ENCODE data around the gene PDCD1LG2.

The PDCD1LG2 gene

DNA sequence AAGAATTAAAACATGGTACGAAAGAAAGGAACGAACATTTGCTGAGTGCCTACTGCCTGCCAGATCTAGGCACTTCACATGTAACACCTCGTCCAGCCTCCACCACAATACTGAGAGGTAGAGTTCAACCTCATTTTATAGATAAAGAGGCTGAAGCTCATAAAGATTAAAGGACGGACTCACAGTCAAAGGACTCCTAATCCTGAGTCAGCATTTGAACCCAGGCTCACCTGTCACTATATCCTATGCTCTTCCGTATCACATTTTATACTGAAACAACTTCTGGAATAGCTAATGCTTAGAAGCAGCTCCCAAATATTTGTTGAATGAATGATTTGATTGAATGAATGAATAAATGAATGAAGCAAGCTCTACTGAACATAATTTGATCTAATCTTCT is 22.5 kb downstream of the PDCD1LG2 start:
- DNase-seq: no peak

DNA sequence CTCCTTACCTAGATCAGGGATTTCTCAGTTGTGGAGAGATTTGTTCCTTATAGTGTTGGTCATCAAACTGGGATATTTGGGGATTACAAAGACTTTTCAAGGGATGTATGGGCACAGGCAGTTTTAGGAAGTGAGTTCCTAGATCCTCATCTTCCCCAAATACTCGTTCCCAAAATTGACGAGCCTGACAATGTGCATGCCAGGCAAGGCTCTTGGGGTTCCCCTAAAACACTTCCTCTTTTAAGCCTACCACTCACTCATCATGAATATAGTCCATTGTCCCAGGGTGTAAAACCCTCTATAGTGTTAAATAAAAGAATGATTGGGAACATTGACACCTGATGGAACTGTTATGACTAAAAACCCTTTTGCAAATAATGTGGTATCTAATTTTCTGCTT is 26.4 kb downstream of the PDCD1LG2 start:
- DNase-seq: peak; percentile 55

DNA sequence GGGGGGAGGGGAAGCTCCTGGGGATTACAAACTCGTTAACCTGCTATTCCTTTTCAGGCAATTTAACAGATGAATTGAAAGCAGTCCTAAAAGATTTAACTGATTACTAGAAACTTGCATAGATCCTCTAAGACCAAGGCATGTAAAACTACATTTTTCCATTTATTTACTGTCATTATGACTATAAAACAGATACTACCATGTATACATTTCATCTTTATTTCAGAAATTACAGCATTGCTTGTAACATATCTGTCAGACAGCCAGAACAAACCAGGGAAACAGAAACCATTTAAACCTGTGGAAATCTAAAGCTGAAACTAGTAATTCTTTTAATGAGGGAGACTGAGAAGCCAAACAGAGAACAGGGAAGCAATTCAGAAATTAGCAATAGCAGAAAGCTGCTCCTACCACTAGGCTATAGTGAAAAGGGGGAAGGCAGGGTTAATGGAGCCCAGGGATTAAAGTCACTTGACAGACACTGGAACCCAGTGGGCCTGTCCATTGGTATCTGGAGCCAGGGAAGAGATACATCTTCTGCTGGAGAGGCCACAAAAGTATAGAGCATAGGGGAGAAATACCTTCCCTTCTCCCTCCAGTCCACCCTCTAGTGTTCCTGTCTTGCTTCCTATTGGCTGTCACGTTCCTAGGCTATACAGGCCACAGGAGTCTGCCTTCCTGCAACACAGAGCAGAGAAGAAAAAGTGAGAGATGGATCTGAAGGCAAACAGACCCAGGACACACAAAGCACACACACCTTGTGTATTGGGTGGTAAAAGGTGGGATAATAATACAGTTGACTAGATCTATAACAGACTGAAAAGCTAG is 33.8 kb downstream of the PDCD1LG2 start:
- DNase-seq: no peak

DNA sequence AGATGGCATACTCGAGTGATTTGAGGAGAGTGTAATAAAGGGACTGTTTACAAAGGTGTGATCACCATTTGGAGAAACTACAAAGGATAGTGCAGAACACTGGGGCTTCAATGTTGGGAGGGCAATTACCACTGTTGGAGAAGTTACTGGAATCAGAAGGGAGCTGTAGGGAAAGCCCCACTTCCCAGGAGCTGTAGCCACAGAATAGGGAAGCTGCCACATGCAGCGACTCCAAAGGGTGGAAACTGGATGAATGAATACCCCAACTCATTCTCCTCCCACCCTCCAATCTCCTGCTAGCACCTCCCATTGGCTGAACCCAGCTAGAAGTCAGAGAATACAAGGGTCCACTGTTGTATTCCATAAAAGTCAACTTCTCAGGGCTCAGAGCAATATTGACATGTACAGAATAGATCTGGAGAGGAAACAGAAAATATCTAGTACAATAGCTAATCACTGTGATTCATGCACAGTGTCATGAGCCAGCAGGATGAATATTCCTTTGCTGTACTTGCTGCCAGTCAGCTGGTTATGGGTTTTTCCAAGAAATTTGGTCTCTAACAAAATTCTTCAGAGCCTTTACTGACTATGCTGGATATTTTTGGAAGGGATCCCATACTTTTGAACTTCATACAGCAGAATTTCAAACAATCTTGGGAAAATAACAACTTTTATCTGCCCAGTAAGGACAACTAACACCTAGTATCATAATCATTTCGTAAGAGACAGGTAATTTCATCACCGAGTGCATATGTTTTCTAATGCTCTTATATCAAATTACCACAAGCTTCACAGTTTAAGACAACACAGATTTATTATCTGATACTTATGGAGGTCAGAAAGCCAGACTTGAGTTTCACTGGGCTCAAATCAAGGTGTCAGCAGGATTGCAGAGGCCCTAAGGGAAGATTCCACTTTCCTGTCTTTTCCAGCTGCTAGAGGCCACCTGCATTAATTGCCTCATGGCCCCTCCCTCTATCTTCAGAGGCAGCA is 39.6 kb downstream of the PDCD1LG2 start:
- no peak for DNase-seq

DNA sequence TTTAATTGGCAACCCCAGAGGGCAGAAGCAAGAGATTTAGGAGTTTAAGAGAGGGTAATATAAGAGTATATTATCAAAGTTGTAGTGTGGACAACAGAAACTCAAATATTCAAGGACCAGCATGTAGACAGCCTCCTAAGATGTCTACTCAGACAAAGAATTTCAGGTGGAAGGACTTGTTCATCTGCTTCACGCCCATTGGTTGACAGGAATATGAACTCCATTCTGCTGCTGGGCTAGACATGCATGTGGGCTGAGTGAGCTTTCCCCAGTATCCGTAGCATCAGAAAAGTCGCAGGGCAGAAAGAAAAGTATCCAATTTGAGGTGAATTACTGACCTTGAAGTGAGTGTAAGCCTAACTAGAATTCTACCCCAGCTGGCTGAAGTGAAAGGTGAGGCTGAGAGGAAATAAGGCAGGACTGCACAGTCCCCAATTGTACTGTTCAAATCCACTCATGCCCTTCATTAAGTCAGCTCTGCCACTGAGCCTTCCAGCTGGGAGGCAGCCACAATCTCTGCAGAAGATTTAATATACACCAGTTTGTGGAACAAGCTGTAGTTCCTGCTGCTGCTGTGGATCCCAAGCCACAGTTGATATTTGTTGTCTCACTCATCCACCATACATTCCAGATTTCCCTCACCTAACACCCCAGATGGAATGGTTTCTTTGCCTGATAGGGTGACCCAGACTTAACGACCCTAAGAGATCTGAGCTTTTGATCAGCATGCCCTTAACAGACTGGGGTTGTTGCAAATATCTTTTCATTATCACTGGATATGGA is 41.2 kb downstream of the PDCD1LG2 start:
- no peak for DNase-seq

DNA sequence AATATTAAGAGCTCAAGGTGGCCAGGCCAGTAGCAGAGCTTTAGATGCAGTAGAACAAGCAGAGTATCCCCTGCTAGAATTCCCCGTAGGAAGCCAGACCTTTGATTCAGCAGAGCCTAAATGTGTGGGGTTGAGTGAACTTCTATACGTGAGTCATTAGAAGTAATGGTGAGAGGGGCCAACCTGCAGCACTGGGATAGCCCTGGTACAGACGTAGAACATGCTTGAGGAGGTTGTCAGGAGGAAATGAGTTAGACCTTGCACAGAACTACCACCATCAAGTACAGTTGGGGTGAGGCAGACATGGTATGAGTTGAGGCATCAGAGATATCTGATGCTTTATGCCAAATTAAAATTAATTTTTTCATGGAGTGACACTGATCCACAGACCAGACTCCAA is 42.0 kb downstream of the PDCD1LG2 start:
- DNase-seq: no peak

DNA sequence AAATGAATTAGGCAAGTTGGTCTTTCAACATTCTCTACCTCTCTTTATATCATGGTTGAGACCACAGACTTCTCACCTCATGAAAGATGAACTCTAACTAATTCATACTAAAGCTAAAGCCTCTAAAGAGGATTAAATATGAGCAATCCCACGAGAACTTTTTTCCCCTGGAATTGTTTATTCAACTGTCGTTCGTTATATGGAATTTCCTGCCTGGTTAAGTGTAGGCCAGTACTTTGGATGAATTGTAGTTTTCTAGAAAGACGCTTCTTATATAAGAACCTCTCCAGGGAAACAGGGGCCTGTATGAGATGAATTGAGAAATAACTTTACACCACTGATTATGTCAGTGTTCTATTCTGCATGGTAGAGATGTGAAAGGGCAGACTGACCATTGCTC is 42.9 kb downstream of the PDCD1LG2 start:
- DNase-seq: no peak

DNA sequence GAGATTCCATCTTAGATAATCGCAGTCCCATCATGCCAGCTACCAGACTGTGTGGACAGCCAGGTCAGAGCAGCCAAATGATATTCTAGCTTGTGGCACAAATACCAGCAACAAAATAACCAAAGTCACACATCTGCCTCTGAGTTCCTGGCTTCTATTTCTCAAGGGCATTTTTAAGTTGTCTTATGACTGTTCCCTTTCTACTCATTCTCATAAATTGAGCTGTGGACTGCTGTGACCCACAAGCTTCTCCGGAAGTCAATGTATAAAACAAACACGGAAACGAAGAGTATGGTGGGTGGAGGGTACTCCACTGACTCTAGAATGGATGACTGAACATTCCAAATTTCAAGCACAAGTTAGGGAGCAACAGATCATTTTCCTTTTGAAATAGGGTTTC is 43.9 kb downstream of the PDCD1LG2 start:
- DNase-seq: no peak

DNA sequence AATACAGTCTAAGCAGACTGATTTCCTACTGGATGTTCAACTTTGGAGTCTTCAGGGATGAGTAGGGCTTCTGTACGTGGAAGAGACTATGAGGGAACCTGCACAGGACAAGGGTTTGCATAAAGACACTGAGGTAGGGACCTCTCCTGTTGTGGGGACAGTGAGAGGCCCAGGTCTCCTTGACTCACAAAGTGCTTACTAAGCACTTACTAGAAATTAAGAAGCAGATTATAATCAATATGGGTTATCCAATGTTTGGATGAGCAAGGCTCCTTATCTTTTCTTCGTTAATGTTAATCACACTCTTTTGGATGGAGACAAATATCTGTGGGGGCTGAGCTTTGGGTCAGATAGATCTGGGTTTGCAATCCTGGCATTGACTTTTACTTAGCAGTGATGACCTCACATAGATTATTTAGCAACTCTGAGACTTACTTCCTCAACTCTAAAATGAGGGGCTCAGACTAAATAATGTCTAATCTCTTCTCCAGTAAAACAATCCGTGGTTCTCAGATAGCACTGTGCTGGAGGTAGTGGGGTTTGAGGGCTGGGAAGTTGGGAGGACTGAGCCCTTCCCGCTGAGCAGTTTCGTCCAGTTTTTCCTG is 45.9 kb downstream of the PDCD1LG2 start:
- DNase-seq: peak; percentile 54

DNA sequence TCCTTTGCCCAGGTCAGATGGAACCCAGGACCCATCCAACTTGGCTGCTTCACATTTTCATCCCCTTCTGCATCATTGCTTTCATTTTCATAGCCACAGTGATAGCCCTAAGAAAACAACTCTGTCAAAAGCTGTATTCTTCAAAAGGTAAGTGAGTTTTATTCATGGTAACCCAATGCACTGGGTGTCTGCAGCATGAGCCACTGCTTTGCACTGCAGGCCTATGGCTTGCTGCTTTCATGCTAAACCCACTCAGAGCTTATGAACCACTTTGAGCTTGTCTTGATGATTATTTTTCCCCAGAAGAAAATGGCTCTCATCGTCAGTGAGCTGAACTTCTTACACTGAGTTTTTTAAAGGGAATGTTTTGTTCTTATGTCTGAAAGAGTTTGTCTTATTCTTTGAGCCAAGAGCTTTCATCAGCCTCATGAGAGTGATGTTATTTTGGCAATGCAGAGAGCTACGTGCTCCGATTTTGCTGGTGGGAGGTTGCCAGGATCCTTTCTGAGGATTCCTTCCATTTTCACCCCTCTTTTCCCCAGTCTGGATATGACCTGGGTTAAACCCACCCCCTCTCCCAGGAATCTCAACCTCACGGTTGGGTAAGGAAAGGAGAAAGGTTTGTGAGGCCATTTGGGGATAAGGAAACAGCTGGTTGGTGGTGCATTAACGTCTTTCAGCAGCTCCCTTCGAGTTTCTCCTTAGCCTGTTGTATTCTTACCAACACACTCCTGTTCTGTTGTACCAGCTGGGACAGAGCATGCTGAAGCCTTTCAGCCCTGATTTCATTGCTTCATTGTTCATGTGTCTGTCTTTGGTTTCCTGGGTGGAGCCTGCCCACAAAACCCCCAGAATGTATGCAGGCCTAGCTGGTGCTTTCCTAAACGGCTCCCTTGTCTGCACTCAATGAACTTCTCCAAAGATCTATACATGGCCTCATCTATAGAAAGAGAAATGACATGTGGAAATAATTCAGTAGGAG is 47.6 kb downstream of the PDCD1LG2 start:
- peak; percentile 96 for DNase-seq

DNA sequence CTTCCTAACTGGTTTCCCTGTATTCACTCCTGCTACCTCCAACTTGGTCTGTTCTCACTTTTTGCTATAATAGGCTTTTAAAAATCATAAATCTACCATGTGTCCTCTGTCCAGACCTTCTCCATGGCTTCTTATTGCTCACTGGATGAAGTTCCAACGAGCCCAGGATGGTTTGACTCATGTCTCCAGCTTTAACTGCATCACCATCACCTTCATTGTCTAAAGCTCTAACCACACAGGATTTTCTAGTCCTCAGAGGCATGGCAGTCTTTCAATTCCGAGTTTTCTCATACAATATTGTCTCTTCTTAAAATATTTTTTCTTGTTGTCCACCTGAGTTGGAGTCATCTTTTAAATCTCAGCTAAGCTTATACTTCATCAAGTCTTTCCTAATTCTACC is 49.3 kb downstream of the PDCD1LG2 start:
- no peak for DNase-seq

DNA sequence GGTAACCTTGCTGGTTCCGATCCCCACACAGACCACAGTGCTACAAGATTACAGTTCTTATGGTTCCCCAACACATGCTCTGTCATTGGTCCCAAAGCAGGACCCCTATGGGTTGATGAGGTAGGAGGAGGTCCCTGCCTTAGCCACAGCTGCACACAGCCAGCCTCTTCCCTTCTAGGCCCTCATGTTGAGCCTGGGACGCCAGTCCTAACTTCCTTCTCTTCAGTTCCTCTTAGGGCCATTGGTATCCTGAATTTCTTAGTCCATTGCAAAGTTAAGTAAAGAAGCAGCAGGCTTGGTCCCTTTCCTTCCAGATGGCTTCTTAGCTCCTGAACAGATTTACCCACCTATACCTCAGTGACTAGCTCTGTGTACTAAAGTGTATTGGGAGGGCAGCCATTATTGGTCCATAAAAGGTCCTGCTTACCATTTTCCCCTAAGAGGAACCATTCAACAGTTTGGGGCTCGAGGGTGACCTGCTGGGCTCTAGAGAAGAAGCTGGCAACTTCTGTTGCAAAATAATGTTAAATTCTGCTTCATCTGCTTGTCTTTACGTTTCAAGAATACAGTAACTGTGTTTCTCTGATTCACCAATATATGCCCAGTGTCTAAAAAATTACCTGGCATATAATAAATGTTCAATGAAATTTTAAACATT is 50.2 kb downstream of the PDCD1LG2 start:
- DNase-seq: peak; percentile 49

DNA sequence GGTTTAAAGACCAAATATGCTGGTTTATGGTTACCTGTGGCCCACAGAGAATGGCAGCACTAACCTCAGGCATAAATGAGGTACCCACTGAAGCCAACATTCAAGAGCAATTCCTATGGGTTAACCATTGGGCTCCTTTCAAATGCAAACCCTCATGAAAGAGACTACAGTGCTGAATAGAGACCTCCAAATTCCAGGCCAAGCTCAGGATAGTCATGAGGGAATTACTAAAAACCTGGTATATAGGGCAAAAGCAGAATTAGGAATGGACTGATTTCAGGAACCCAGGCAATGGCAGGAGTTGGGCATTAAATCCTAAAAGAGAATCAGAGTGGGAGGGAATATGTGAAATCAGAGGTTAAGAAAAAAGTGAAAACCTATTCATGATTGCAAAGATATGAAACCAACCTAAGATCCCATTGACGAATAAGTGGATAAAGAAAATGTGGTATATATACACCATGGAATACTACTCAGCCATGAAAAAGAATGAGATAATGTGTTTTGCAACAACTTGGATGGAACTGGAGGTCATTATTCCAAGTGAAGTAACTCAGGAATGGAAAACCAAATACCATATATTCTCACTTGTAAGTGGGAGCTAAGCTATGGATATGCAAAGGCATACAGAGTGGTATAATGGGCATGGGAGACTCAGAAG is 51.6 kb downstream of the PDCD1LG2 start:
- no peak for DNase-seq

DNA sequence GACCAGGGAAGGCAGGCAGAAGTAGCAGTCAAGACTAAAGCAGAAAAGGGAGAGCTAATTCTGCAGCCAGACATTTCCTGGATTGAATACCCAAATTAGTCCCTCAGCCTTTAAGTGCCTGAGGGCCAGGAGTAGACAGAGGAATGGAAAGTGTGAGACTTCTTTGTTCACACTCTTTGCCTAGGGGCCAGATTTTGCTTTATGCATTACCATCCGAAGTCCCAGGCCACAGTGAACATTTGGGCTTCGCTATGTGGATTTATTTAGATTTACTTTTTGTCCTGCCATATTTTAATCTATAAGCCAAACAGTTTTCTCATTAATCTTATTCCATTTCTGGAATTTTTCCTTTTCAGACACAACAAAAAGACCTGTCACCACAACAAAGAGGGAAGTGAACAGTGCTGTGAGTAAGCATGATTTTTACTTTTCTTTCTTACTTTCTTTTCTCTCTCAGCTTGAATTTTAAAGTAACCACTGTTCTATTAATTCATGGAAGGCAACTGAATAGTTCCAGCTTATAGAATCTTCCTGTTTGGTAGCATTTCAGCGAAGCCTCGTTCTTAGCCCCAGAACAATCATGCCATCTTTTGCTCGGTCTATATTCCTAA is 52.6 kb downstream of the PDCD1LG2 start:
- no peak for DNase-seq

DNA sequence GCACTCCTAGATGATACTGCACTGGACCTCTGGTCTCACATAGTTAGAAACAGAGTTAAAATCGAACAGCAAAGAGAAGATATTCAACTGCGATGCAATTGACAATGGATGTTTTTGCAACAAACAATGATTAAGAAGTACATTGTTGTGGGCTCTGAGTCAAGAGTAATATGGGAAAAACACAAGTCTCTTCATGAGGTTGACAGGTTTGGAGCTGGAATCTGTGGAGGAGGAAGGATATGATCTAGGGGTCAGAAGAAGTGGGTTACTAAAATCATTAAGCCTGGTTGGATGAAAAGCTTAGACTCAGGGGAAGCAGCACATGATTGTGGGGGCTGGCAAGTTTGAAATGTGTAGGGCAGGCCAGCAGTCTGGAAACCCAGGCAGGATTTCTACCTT is 53.1 kb downstream of the PDCD1LG2 start:
- DNase-seq: no peak

DNA sequence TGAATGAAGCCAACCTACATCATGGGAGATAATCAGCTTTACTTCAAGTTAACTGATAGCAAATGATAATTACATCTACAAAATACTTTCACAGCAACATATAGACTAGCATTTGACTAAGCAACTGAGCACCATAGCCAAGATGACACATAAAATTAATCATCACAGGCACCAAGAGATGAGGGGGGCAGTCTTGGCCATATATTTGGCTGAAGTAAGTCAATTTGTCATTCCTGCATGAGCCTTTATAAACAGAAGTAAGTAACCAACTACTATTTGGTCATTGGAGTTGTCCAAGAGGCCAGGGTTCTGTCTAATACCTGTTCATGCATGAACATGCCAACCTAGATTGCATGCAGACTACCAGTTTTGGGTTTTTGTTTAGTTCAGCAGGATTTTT is 53.6 kb downstream of the PDCD1LG2 start:
- no peak for DNase-seq

DNA sequence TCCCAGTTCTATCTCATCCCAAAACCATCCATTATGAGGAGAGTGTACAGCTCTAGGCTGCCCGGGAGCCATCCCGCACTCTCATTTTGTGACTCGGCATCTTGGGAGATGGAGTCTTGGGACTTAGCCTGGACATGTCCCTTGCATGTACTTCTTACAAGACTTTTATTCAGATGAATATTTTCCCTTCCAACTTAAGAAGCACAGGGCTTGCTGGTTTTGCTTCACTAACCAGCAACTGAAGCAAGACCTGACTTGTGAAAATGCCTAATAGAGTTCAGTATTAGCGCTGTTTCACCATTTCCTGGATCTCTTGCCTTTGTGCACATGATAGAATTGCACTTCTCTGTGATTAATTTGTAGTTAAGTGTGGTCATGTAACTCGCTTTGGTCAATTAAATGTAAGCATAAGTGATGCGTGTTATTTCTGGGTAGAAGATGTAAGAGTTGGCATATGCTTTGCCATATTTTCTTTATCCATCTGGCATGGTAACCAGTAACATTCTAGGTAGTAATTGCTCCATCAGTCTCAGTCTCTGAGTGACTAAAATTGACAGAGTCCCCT is 55.8 kb downstream of the PDCD1LG2 start:
- no peak for DNase-seq

DNA sequence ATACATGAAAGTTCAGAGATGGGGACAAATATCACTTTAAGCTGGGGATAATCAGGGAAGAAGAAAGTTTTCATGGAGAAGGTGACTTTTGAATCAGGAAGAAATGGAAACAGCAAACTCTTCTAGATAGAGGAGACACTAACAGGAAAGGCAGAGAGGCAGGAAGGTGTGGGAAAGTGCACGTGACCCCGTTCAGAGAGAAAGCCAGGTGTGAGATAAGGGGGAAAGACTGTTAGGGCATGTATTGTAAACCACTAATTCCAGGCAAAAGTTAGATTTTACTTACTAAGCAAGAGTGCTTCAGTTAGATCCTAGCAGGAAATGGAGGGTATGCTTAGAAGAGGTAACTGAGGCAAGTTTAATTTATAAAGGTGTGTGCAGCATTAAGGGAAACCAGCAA is 58.5 kb downstream of the PDCD1LG2 start:
- DNase-seq: no peak

DNA sequence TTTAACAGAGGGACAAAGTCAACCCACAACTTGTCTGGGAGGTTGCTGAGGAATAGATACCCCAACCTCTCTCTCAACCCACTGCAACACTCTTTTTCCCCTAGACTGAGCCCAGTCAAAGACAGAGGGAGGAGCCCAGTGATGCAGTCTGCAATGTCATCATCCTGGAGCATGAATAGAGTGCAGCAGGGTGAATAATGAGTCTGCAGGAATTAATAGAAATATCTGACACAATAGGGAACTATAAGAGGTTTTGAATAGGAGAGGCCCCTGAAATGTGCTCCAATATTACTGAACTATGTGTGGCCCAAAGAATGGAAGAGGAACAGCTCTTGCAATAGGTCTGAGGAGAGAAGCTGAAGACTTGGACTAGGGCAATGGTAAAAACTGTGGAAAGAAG is 59.1 kb downstream of the PDCD1LG2 start:
- DNase-seq: no peak

Data from MV-4-11 (cell line).